ENCODE measurements around the gene C1QTNF5.
A peak's percentile ranks its signal among the peaks of the same experiment; 100 is the strongest.

C1QTNF5 gene

GRCh38 chr11:119316016-119316728 lies 24.5 kb downstream of the C1QTNF5 start:
- no peak for DNase-seq

GRCh38 chr11:119315131-119316015 lies 25.3 kb downstream of the C1QTNF5 start:
- DNase-seq, result peak in 1 of 2 experiments; percentile 42

- DNase-seq, result no peak
Observed at GRCh38 chr11:119314726-119315125, 26.0 kb downstream of the C1QTNF5 start.

GRCh38 chr11:119310682-119311052 lies 30.0 kb downstream of the C1QTNF5 start:
- no peak for DNase-seq

- no peak for DNase-seq
Observed at GRCh38 chr11:119309953-119310681, 30.6 kb downstream of the C1QTNF5 start.

- DNase-seq, result no peak
Observed at GRCh38 chr11:119309411-119309810, 31.3 kb downstream of the C1QTNF5 start.

- DNase-seq, result no peak
Observed at GRCh38 chr11:119307974-119308373, 32.7 kb downstream of the C1QTNF5 start.

- DNase-seq, result no peak
Observed at GRCh38 chr11:119307219-119307618, 33.5 kb downstream of the C1QTNF5 start.

- no peak for DNase-seq
Observed at GRCh38 chr11:119306373-119306890, 34.3 kb downstream of the C1QTNF5 start.

GRCh38 chr11:119305556-119306372 lies 34.9 kb downstream of the C1QTNF5 start:
- no peak for DNase-seq

GRCh38 chr11:119303227-119303718 lies 37.4 kb downstream of the C1QTNF5 start:
- no peak for DNase-seq

GRCh38 chr11:119300198-119300964 lies 40.3 kb downstream of the C1QTNF5 start:
- DNase-seq, result no peak

GRCh38 chr11:119299416-119299815 lies 41.3 kb downstream of the C1QTNF5 start:
- DNase-seq, result no peak

- no peak for DNase-seq
Observed at GRCh38 chr11:119298726-119299125, 42.0 kb downstream of the C1QTNF5 start.

- DNase-seq, result no peak
Observed at GRCh38 chr11:119297938-119298337, 42.7 kb downstream of the C1QTNF5 start.

GRCh38 chr11:119295178-119295577 lies 45.5 kb downstream of the C1QTNF5 start:
- no peak for DNase-seq

GRCh38 chr11:119293461-119293860 lies 47.2 kb downstream of the C1QTNF5 start:
- DNase-seq, result no peak

GRCh38 chr11:119290894-119291497 lies 49.7 kb downstream of the C1QTNF5 start:
- DNase-seq, result no peak
